GM19099 (cell line): Measurements from ENCODE around the gene SKAP1.

Experiments used
- POLR2A ChIP-seq: IDR thresholded peaks from 3 replicates; pipeline ENCODE4 v1.6.1; 2011; ENCODE audit warnings: low read depth; ENCODE audit not compliant: insufficient read length; ENCODE audit errors: extremely low read depth

SKAP1 gene

GRCh38 chr17:48153691-48154358, 276.2 kb downstream of the SKAP1 start:
- no peak for TF ChIP-seq POLR2A

GRCh38 chr17:48152289-48152688, 277.7 kb downstream of the SKAP1 start:
- no peak for TF ChIP-seq POLR2A

- no peak for TF ChIP-seq POLR2A
Observed at GRCh38 chr17:48151220-48151619, 278.8 kb downstream of the SKAP1 start.

- no peak for TF ChIP-seq POLR2A
Observed at GRCh38 chr17:48150597-48151001, 279.4 kb downstream of the SKAP1 start.

GRCh38 chr17:48149787-48150463, 280.1 kb downstream of the SKAP1 start:
- no peak for TF ChIP-seq POLR2A

- TF ChIP-seq POLR2A = no peak
Observed at GRCh38 chr17:48148854-48149786, 280.9 kb downstream of the SKAP1 start.

GRCh38 chr17:48148029-48148770, 281.8 kb downstream of the SKAP1 start:
- no peak for TF ChIP-seq POLR2A

GRCh38 chr17:48144976-48145798, 284.8 kb downstream of the SKAP1 start:
- no peak for TF ChIP-seq POLR2A

GRCh38 chr17:48144231-48144630, 285.8 kb downstream of the SKAP1 start:
- TF ChIP-seq POLR2A = no peak

- no peak for TF ChIP-seq POLR2A
Observed at GRCh38 chr17:48143629-48144028, 286.4 kb downstream of the SKAP1 start.

- no peak for TF ChIP-seq POLR2A
Observed at GRCh38 chr17:48139944-48140343, 290.1 kb downstream of the SKAP1 start.

- no peak for TF ChIP-seq POLR2A
Observed at GRCh38 chr17:48137656-48138055, 292.4 kb downstream of the SKAP1 start.

GRCh38 chr17:48134912-48135480, 295.0 kb downstream of the SKAP1 start:
- no peak for TF ChIP-seq POLR2A

GRCh38 chr17:48132385-48132784, 297.6 kb downstream of the SKAP1 start:
- no peak for TF ChIP-seq POLR2A
